ENCODE data around the gene HSD17B14.
"Not testable (repeated sequence)": the region's sequence is repeated elsewhere in the genome, so short reads cannot be mapped to it uniquely, and the experiment has no call there.

HSD17B14 gene

GRCh38 chr19:48867123-48867745 is 30.9 kb upstream of the HSD17B14 start:
- DNase-seq, result no peak

GRCh38 chr19:48866692-48867091 is 30.4 kb upstream of the HSD17B14 start:
- DNase-seq, result no peak

- no peak for DNase-seq
Measured at GRCh38 chr19:48862827-48863226, 26.5 kb upstream of the HSD17B14 start.

DNA sequence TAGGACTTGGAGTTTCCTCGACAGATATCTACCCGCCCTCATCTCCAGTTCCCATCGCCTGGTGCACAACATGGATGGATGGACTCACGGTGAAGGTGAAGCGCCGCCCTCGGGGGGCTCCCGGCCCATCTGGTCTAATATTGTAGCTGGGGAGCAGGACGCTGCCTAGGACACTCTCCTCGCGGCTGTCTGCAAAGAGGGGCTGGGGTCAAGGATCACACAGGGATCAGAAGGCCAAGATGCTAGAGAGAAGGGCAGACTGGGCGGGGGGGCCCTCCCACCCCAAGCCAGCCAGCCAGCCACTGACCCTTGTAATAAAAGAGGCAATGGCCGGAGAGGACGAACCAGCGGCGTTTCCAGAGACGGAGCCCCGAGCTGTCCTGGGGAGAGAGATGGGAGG is 25.0 kb upstream of the HSD17B14 start:
- no peak for DNase-seq

DNA sequence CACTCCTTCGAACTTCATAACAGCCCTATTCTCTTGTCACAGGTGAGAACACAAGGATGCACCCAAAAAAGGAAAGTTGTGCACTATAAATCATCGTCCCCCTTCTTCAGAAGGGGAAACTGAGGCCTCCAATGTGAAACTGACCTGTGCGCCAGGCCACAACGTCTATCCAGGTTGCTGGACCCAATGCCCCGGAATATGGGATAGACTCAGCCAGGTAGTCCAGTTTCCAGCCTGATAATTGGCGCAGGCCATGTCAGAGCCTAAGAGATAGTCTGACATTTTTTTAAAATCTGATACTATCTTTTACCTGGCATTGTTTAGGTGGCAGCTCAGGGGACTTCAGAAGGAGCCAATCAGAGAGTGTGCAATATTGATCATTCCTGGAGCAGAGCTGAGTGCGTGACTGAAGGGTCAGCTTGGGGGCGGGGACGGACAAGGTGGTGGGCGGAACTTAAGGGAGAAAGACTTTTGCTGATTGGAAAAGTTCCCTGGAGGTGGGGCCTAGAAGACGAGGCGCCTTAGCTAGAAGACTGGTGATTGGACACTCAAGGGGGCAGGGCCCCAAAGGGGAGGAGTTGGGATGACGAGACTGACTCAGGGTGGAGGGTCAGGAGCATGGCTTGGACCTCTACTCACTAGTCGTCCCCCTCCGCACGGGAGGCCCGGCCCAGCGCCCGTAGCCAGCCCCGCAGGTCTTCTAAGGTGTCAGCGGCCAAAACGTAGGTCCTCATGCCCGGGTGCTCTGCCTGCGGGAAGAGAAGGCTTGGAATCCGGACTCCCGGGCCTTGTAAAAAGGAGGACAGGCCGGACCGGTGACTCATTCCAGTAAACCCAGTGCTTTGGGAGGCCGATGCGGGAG is 23.7 kb upstream of the HSD17B14 start:
- DNase-seq, result peak; percentile 39

- DNase-seq, result peak; percentile 84
Measured at GRCh38 chr19:48858984-48859710, 22.9 kb upstream of the HSD17B14 start.

- no peak for DNase-seq
Measured at GRCh38 chr19:48856921-48857320, 20.6 kb upstream of the HSD17B14 start.

GRCh38 chr19:48854103-48854502 is 17.8 kb upstream of the HSD17B14 start:
- no peak for DNase-seq

- DNase-seq, result no peak
Measured at GRCh38 chr19:48853483-48853882, 17.2 kb upstream of the HSD17B14 start.

DNA sequence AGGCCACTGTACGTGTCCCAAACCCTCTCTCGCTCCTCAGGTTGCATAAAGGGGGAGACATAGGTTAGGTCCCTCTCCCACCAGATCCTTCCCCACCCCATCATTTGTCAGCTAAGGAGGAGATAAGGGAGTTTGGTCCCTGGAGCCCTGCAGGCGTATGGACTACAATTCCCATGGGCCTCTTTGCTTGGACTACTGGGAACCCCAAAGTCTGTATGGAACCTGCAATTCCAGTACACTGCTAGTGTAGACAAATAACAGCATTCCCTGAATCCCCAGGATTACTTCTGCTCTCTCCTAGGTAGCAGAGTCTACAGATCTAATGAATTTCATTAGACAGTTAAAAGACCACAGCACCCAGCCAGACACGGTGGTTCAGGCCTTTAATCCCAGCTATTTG is 16.0 kb upstream of the HSD17B14 start:
- no peak for DNase-seq

DNA sequence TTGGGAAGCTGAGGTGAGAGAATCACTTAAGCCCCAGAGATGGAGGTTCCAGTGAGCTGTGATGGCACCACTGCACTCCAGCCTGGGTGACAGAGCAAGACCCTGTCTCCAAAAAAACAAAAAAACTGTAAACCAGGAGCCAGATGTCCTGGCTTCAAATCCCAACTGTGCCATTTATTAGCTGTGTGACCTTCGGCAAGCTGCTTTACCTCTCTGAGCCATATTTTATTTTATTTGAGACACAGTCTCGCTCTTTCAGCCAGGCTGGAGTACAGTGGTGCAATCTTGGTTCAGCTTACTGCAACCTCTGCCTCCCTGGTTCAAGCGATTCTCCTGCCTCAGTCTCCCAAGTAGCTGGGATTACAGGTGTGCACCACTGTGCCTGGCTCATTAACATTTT is 10.4 kb upstream of the HSD17B14 start:
- DNase-seq, result not testable (repeated sequence)

GRCh38 chr19:48845384-48845783 is 9.1 kb upstream of the HSD17B14 start:
- DNase-seq, result no peak

- no peak for DNase-seq
Measured at GRCh38 chr19:48844472-48844871, 8.2 kb upstream of the HSD17B14 start.

- DNase-seq, result peak; percentile 15
Measured at GRCh38 chr19:48842789-48843162, 6.5 kb upstream of the HSD17B14 start.

DNA sequence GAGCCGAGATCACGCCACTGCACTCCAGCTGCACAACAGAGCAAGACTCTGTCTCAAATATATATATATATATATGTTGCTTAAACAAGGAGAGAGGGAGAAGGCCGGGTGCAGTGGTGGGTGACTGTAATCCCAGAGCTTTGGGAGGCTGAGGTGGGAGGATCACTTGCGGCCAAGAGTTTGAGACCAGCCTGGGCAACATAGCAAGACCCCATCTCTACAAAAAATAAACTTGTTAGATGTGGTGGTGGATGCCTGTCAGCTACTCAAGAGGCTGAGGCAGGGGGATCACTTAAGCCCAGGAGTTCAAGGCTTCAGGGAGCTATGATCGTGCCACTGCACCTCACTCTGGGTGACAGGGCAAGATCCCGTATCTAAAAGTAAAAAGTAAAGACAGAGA is 5.3 kb upstream of the HSD17B14 start:
- DNase-seq, result no peak

- DNase-seq, result no peak
Measured at GRCh38 chr19:48841047-48841446, 4.8 kb upstream of the HSD17B14 start.

GRCh38 chr19:48837687-48838086 is 1.4 kb upstream of the HSD17B14 start:
- no peak for DNase-seq

- DNase-seq, result peak; percentile 83
Measured at GRCh38 chr19:48837051-48837524, 797 bp upstream of the HSD17B14 start.

GRCh38 chr19:48835734-48836088 is 580 bp downstream of the HSD17B14 start:
- peak; percentile 94 for DNase-seq

GRCh38 chr19:48833977-48834376 is 2.3 kb downstream of the HSD17B14 start:
- DNase-seq, result no peak

GRCh38 chr19:48833049-48833448 is 3.2 kb downstream of the HSD17B14 start:
- DNase-seq, result no peak

GRCh38 chr19:48830965-48831364 is 5.3 kb downstream of the HSD17B14 start:
- DNase-seq, result no peak

- no peak for DNase-seq
Measured at GRCh38 chr19:48830088-48830487, 6.2 kb downstream of the HSD17B14 start.

- DNase-seq, result no peak
Measured at GRCh38 chr19:48826606-48827020, 9.7 kb downstream of the HSD17B14 start.
